Measurements from ENCODE around the gene PBX1.

DNA sequence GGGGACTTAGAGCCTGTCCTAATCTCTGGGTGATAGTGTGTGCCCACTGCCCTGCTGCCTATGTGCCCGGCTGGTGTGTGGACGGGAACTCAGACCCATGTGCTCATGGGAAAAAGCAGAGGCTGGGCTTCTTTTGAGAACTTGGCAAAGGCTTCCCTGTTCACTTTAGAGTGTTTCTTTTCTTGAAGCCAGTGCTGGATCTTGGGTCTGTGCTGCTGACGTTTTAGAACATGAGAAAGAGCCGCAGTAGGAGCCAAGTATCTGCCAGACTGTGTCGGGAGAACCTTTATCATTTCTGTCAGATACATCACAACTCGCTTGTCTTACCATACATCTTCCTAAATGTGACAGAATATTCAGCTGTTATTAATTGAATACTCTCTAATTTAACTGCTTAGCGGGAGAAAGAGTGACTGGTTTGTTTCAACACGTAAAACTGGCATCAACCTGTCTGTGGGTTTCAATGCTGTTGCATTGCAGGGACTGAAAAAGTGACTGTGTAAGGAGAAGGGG is 195.2 kb downstream of the PBX1 start:
- TF ChIP-seq, protein P1, sequence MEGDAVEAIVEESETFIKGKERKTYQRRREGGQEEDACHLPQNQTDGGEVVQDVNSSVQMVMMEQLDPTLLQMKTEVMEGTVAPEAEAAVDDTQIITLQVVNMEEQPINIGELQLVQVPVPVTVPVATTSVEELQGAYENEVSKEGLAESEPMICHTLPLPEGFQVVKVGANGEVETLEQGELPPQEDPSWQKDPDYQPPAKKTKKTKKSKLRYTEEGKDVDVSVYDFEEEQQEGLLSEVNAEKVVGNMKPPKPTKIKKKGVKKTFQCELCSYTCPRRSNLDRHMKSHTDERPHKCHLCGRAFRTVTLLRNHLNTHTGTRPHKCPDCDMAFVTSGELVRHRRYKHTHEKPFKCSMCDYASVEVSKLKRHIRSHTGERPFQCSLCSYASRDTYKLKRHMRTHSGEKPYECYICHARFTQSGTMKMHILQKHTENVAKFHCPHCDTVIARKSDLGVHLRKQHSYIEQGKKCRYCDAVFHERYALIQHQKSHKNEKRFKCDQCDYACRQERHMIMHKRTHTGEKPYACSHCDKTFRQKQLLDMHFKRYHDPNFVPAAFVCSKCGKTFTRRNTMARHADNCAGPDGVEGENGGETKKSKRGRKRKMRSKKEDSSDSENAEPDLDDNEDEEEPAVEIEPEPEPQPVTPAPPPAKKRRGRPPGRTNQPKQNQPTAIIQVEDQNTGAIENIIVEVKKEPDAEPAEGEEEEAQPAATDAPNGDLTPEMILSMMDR (conservative IDR thresholded peaks at IDR 0.05; ENCODE audit: low read depth in 2 of 2): no peak
- TF ChIP-seq EZH2 (IDR thresholded peaks at IDR 0.05; ENCODE audit: low read depth, unreplicated experiment) (no peak), NANOG (IDR thresholded peaks at IDR 0.05; ENCODE audit: borderline replicate concordance) (no peak), EZH2phosphoT487 (IDR thresholded peaks at IDR 0.05; ENCODE audit: unreplicated experiment) (no peak), POLR2AphosphoS5 (IDR thresholded peaks at IDR 0.05; ENCODE audit: low read depth) (no peak), CREB1 (CRISPR knock-in tag; IDR thresholded peaks at IDR 0.05; ENCODE audit: low read depth) (no peak), JUNB (IDR thresholded peaks at IDR 0.05; ENCODE audit: unreplicated experiment) (no peak), STAT1 (IDR thresholded peaks at IDR 0.05; ENCODE audit: unreplicated experiment) (no peak), ZNF114 (CRISPR knock-in tag; IDR thresholded peaks at IDR 0.05) (no peak)
- TF ChIP-seq, protein P2, sequence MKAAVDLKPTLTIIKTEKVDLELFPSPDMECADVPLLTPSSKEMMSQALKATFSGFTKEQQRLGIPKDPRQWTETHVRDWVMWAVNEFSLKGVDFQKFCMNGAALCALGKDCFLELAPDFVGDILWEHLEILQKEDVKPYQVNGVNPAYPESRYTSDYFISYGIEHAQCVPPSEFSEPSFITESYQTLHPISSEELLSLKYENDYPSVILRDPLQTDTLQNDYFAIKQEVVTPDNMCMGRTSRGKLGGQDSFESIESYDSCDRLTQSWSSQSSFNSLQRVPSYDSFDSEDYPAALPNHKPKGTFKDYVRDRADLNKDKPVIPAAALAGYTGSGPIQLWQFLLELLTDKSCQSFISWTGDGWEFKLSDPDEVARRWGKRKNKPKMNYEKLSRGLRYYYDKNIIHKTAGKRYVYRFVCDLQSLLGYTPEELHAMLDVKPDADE (IDR thresholded peaks at IDR 0.05): no peak
- TF ChIP-seq, protein P3, sequence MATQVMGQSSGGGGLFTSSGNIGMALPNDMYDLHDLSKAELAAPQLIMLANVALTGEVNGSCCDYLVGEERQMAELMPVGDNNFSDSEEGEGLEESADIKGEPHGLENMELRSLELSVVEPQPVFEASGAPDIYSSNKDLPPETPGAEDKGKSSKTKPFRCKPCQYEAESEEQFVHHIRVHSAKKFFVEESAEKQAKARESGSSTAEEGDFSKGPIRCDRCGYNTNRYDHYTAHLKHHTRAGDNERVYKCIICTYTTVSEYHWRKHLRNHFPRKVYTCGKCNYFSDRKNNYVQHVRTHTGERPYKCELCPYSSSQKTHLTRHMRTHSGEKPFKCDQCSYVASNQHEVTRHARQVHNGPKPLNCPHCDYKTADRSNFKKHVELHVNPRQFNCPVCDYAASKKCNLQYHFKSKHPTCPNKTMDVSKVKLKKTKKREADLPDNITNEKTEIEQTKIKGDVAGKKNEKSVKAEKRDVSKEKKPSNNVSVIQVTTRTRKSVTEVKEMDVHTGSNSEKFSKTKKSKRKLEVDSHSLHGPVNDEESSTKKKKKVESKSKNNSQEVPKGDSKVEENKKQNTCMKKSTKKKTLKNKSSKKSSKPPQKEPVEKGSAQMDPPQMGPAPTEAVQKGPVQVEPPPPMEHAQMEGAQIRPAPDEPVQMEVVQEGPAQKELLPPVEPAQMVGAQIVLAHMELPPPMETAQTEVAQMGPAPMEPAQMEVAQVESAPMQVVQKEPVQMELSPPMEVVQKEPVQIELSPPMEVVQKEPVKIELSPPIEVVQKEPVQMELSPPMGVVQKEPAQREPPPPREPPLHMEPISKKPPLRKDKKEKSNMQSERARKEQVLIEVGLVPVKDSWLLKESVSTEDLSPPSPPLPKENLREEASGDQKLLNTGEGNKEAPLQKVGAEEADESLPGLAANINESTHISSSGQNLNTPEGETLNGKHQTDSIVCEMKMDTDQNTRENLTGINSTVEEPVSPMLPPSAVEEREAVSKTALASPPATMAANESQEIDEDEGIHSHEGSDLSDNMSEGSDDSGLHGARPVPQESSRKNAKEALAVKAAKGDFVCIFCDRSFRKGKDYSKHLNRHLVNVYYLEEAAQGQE (IDR thresholded peaks at IDR 0.05; ENCODE audit: unreplicated experiment): no peak
- TF ChIP-seq, protein P4, sequence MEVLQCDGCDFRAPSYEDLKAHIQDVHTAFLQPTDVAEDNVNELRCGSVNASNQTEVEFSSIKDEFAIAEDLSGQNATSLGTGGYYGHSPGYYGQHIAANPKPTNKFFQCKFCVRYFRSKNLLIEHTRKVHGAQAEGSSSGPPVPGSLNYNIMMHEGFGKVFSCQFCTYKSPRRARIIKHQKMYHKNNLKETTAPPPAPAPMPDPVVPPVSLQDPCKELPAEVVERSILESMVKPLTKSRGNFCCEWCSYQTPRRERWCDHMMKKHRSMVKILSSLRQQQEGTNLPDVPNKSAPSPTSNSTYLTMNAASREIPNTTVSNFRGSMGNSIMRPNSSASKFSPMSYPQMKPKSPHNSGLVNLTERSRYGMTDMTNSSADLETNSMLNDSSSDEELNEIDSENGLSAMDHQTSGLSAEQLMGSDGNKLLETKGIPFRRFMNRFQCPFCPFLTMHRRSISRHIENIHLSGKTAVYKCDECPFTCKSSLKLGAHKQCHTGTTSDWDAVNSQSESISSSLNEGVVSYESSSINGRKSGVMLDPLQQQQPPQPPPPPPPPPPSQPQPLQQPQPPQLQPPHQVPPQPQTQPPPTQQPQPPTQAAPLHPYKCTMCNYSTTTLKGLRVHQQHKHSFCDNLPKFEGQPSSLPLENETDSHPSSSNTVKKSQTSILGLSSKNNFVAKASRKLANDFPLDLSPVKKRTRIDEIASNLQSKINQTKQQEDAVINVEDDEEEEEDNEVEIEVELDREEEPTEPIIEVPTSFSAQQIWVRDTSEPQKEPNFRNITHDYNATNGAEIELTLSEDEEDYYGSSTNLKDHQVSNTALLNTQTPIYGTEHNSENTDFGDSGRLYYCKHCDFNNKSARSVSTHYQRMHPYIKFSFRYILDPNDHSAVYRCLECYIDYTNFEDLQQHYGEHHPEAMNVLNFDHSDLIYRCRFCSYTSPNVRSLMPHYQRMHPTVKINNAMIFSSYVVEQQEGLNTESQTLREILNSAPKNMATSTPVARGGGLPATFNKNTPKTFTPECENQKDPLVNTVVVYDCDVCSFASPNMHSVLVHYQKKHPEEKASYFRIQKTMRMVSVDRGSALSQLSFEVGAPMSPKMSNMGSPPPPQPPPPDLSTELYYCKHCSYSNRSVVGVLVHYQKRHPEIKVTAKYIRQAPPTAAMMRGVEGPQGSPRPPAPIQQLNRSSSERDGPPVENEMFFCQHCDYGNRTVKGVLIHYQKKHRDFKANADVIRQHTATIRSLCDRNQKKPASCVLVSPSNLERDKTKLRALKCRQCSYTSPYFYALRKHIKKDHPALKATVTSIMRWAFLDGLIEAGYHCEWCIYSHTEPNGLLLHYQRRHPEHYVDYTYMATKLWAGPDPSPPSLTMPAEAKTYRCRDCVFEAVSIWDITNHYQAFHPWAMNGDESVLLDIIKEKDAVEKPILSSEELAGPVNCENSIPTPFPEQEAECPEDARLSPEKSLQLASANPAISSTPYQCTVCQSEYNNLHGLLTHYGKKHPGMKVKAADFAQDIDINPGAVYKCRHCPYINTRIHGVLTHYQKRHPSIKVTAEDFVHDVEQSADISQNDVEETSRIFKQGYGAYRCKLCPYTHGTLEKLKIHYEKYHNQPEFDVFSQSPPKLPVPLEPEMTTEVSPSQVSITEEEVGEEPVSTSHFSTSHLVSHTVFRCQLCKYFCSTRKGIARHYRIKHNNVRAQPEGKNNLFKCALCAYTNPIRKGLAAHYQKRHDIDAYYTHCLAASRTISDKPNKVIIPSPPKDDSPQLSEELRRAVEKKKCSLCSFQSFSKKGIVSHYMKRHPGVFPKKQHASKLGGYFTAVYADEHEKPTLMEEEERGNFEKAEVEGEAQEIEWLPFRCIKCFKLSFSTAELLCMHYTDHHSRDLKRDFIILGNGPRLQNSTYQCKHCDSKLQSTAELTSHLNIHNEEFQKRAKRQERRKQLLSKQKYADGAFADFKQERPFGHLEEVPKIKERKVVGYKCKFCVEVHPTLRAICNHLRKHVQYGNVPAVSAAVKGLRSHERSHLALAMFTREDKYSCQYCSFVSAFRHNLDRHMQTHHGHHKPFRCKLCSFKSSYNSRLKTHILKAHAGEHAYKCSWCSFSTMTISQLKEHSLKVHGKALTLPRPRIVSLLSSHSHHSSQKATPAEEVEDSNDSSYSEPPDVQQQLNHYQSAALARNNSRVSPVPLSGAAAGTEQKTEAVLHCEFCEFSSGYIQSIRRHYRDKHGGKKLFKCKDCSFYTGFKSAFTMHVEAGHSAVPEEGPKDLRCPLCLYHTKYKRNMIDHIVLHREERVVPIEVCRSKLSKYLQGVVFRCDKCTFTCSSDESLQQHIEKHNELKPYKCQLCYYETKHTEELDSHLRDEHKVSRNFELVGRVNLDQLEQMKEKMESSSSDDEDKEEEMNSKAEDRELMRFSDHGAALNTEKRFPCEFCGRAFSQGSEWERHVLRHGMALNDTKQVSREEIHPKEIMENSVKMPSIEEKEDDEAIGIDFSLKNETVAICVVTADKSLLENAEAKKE (CRISPR knock-in tag; IDR thresholded peaks at IDR 0.05): no peak

Measured in GM23338 (cell line).